ENCODE measurements around the gene E4F1. TPM values are rescaled to one million over a fixed set of nuclear protein-coding genes. Genes with fewer than 3 reads are reported as not detected.

E4F1 gene
- total and polyA plus RNA-seq, 2 of the 13 experiments (the other 11 are each of a cell fraction or from before 2014, with no cell fraction given) = 13.8 to 19.5 TPM

GRCh38 chr16:2251296-2252111, 28.1 kb downstream of the E4F1 start, which contains the start of gene ECI1 (continued):
- TF ChIP-seq PRDM15 (CRISPR knock-in tag; IDR thresholded peaks at IDR 0.05) (peak; percentile 46; the same call in 1 of the 2 replicates), HNRNPL (IDR thresholded peaks at IDR 0.05; ENCODE audit: low read depth, low read length) (peak; percentile 84), ZNF441 (CRISPR knock-in tag; IDR thresholded peaks at IDR 0.05; ENCODE audit: borderline replicate concordance) (peak; percentile 90), ZNF770 (CRISPR knock-in tag; IDR thresholded peaks at IDR 0.05) (peak; percentile 67), BRCA1 (CRISPR knock-in tag; IDR thresholded peaks at IDR 0.05) (peak; percentile 83; the same call in 1 of the 2 replicates), TMF1 (CRISPR knock-in tag; IDR thresholded peaks at IDR 0.05; ENCODE audit: low read depth) (peak; percentile 50), NCOA1 (CRISPR knock-in tag; IDR thresholded peaks at IDR 0.05) (peak; percentile 46; the same call in 1 of the 2 replicates), ZNF253 (CRISPR knock-in tag; IDR thresholded peaks at IDR 0.05; ENCODE audit: borderline replicate concordance) (peak; percentile 61; the same call in 1 of the 2 replicates), ZNF710 (CRISPR knock-in tag; IDR thresholded peaks at IDR 0.05; ENCODE audit: borderline replicate concordance) (peak; percentile 82), ZNF460 (CRISPR knock-in tag; IDR thresholded peaks at IDR 0.05; ENCODE audit: borderline replicate concordance) (peak; percentile 10; the same call in 1 of the 2 replicates), RBM22 (optimal IDR thresholded peaks at IDR 0.05; ENCODE audit: low read length) (peak; percentile 81), SALL2 (CRISPR knock-in tag; IDR thresholded peaks at IDR 0.05) (peak; percentile 65; the same call in 1 of the 2 replicates), ZNF780A (CRISPR knock-in tag; IDR thresholded peaks at IDR 0.05) (no peak), MIXL1 (CRISPR knock-in tag; IDR thresholded peaks at IDR 0.05) (no peak), ZBED4 (CRISPR knock-in tag; IDR thresholded peaks at IDR 0.05; ENCODE audit: borderline replicate concordance) (peak; percentile 78; the same call in 1 of the 2 replicates), KDM4B (CRISPR knock-in tag; IDR thresholded peaks at IDR 0.05) (peak; percentile 76), ZNF30 (CRISPR knock-in tag; IDR thresholded peaks at IDR 0.05) (no peak)
